HEK293 (cell line): Measurements from ENCODE around the gene MRPS18B.

Experiments
- BCL6B ChIP-seq: fragments of 450-650 bp; formaldehyde crosslinking; IDR thresholded peaks from 2 replicates; pipeline ENCODE4 v1.5.1; 2017; ENCODE audit warnings: missing biosample characterization, missing genetic modification characterization
- ELK4 ChIP-seq: IDR thresholded peaks from 2 replicates; pipeline ENCODE4 v1.6.1; 2011; ENCODE audit warnings: mild to moderate bottlenecking, low read depth, low read length, borderline replicate concordance
- GFI1B ChIP-seq: fragments of 450-650 bp; formaldehyde crosslinking; IDR thresholded peaks from 2 replicates; pipeline ENCODE4 v1.5.1; 2016; ENCODE audit warnings: missing biosample characterization, missing genetic modification characterization
- GLIS2 ChIP-seq: fragments of 450-650 bp; formaldehyde crosslinking; IDR thresholded peaks from 2 replicates; pipeline ENCODE4 v1.5.1; 2016; ENCODE audit warnings: missing biosample characterization, missing genetic modification characterization
- MYNN ChIP-seq: fragments of 450-650 bp; formaldehyde crosslinking; IDR thresholded peaks from 2 replicates; pipeline ENCODE4 v1.5.1; 2016; ENCODE audit warnings: missing biosample characterization, missing genetic modification characterization, borderline replicate concordance
- YY2 ChIP-seq: fragments of 450-650 bp; formaldehyde crosslinking; IDR thresholded peaks from 2 replicates; pipeline ENCODE4 v1.5.1; 2016; ENCODE audit warnings: missing biosample characterization, missing genetic modification characterization
- ZBTB17 ChIP-seq: fragments of 450-650 bp; formaldehyde crosslinking; IDR thresholded peaks from 2 replicates; pipeline ENCODE4 v1.5.1; 2016; ENCODE audit warnings: missing biosample characterization, missing genetic modification characterization
- ZNF114 ChIP-seq: fragments of 450-650 bp; formaldehyde crosslinking; IDR thresholded peaks from 2 replicates; pipeline ENCODE4 v1.5.0; 2017; ENCODE audit warnings: missing biosample characterization, missing genetic modification characterization
- ZNF202 ChIP-seq: fragments of 450-650 bp; formaldehyde crosslinking; IDR thresholded peaks from 2 replicates; pipeline ENCODE4 v1.5.1; 2016; ENCODE audit warnings: missing biosample characterization, missing genetic modification characterization, borderline replicate concordance
- ZNF311 ChIP-seq: fragments of 450-650 bp; formaldehyde crosslinking; IDR thresholded peaks from 2 replicates; pipeline ENCODE4 v1.5.1; 2017; ENCODE audit warnings: missing biosample characterization, missing genetic modification characterization, borderline replicate concordance
- ZNF335 ChIP-seq: fragments of 450-650 bp; formaldehyde crosslinking; conservative IDR thresholded peaks from 2 replicates; pipeline ENCODE4 v1.5.1; 2016; ENCODE audit warnings: missing biosample characterization, missing genetic modification characterization
- ZNF394 ChIP-seq: fragments of 450-650 bp; formaldehyde crosslinking; IDR thresholded peaks from 2 replicates; pipeline ENCODE4 v1.5.1; 2016; ENCODE audit warnings: missing biosample characterization, missing genetic modification characterization, mild to moderate bottlenecking, moderate library complexity, borderline replicate concordance
- ZNF416 ChIP-seq: fragments of 450-650 bp; formaldehyde crosslinking; IDR thresholded peaks from 2 replicates; pipeline ENCODE4 v1.5.1; 2016; ENCODE audit warnings: missing biosample characterization, missing genetic modification characterization
- ZNF433 ChIP-seq: fragments of 450-650 bp; formaldehyde crosslinking; IDR thresholded peaks from 2 replicates; pipeline ENCODE4 v1.5.1; 2016; ENCODE audit warnings: missing biosample characterization, missing genetic modification characterization, low read depth
- ZNF473 ChIP-seq: fragments of 450-650 bp; formaldehyde crosslinking; IDR thresholded peaks from 2 replicates; pipeline ENCODE4 v1.5.1; 2017; ENCODE audit warnings: missing biosample characterization, missing genetic modification characterization
- ZNF501 ChIP-seq: fragments of 450-650 bp; formaldehyde crosslinking; IDR thresholded peaks from 2 replicates; pipeline ENCODE4 v1.5.1; 2016; ENCODE audit warnings: missing biosample characterization, missing genetic modification characterization
- ZNF549 ChIP-seq: fragments of 450-650 bp; IDR thresholded peaks from 2 replicates; pipeline ENCODE4 v1.5.1; 2018; ENCODE audit warnings: missing biosample characterization, missing genetic modification characterization, mild to moderate bottlenecking, inconsistent platforms, moderate library complexity
- ZNF560 ChIP-seq: fragments of 450-650 bp; formaldehyde crosslinking; IDR thresholded peaks from 2 replicates; pipeline ENCODE4 v1.5.1; 2017; ENCODE audit warnings: missing biosample characterization, missing genetic modification characterization, borderline replicate concordance
- ZNF571 ChIP-seq: fragments of 450-650 bp; formaldehyde crosslinking; IDR thresholded peaks from 2 replicates; pipeline ENCODE4 v1.5.0; 2017; ENCODE audit warnings: missing biosample characterization, missing genetic modification characterization
- ZNF624 ChIP-seq: fragments of 450-650 bp; formaldehyde crosslinking; IDR thresholded peaks from 2 replicates; pipeline ENCODE4 v1.5.1; 2017; ENCODE audit warnings: missing biosample characterization, missing genetic modification characterization
- ZNF629 ChIP-seq: fragments of 450-650 bp; formaldehyde crosslinking; IDR thresholded peaks from 2 replicates; pipeline ENCODE4 v1.5.1; 2017; ENCODE audit warnings: missing biosample characterization, missing genetic modification characterization
- ZNF654 ChIP-seq: fragments of 450-650 bp; formaldehyde crosslinking; IDR thresholded peaks from 2 replicates; pipeline ENCODE4 v1.5.1; 2016; ENCODE audit warnings: low read depth, missing biosample characterization, missing genetic modification characterization
- ZNF701 ChIP-seq: fragments of 450-650 bp; formaldehyde crosslinking; IDR thresholded peaks from 2 replicates; pipeline ENCODE4 v1.5.1; 2016; ENCODE audit warnings: missing biosample characterization, missing genetic modification characterization
- ZNF830 ChIP-seq: fragments of 450-650 bp; IDR thresholded peaks from 2 replicates; pipeline ENCODE4 v1.5.0; 2018; ENCODE audit warnings: missing biosample characterization, missing genetic modification characterization, low read depth, mild to moderate bottlenecking, moderate library complexity
- ZSCAN4 ChIP-seq: fragments of 450-650 bp; formaldehyde crosslinking; IDR thresholded peaks from 2 replicates; pipeline ENCODE4 v1.5.1; 2017; ENCODE audit warnings: missing biosample characterization, missing genetic modification characterization
- TF ChIP-seq, protein P1 (sequence below): fragments of 450-650 bp; formaldehyde crosslinking; IDR thresholded peaks from 2 replicates; pipeline ENCODE4 v1.5.1; 2017; ENCODE audit warnings: missing biosample characterization, missing genetic modification characterization
- TF ChIP-seq, protein P2 (sequence below): fragments of 450-650 bp; formaldehyde crosslinking; IDR thresholded peaks from 2 replicates; pipeline ENCODE4 v1.5.1; 2016; ENCODE audit warnings: missing biosample characterization, missing genetic modification characterization, borderline replicate concordance
- TF ChIP-seq, protein P3 (sequence below): sonication (generic); formaldehyde crosslinking; IDR thresholded peaks from 2 replicates; pipeline ENCODE4 v1.8.1; 2022; ENCODE audit warnings: mild to moderate bottlenecking, moderate library complexity, missing genetic modification reagents

Gene MRPS18B

DNA sequence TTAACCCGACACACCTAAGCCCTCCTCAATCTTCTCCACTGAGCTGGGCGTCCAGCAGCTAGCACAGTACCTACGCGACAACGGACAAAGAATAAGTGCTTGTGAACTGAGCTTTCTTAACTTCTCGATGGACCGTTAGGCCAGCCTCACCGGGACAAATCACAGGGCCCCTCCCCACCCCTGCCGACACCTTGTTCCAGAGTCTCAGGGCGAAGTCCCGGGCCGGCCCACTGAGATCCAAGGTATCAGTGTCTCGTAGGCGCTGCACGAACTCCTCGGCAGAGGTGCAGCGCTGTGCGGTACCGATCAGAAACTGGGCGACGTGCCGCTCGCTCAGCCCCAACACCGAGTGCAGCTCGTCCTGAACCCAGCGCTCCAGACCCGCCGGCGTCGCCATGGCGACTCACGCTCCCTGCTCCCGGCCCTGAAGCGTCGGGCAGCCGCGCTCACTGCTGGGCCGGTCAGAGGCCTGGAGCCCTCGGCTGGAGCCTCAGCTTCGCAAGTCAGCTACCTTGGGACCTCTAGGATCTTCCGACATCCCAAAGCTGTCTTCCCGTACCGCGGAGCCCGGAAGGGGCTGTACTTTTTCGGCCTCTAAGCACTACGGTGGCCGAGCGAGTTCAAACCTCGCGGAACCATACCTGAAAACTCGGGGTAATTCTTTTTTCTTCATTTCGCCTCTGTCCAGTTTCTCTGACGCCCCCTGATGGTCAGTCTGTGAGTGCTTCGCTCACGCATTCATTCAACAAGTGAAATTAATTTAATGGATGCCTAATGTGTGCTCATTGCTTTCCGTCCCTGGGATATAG lies 55.0 kb downstream of the MRPS18B start, which contains the start of gene DHX16 (continued):
- TF ChIP-seq MYNN (tag by site-specific recombination) (peak; percentile 25; the same call in 1 of the 2 replicates), GLIS2 (no peak), ZNF549 (tag by site-specific recombination) (no peak), ZNF654 (peak; percentile 74), ZNF624 (no peak), YY2 (tag by site-specific recombination) (0 out of 2 replicates have a peak, but pooled peaks have one; percentile 57), ZNF501 (peak; percentile 88), ZNF701 (no peak), ELK4 (no peak), ZNF629 (tag by site-specific recombination) (peak; percentile 78), ZNF335 (peak; percentile 80), GFI1B (tag by site-specific recombination) (no peak), ZNF114 (tag by site-specific recombination) (no peak), ZNF473 (no peak), ZNF311 (tag by site-specific recombination) (no peak), ZNF416 (no peak), BCL6B (tag by site-specific recombination) (no peak), ZBTB17 (tag by site-specific recombination) (peak; percentile 96), ZNF202 (tag by site-specific recombination) (no peak), ZNF571 (tag by site-specific recombination) (no peak), ZNF830 (no peak), ZSCAN4 (tag by site-specific recombination) (no peak), ZNF394 (peak; percentile 73), ZNF433 (tag by site-specific recombination) (no peak), ZNF560 (tag by site-specific recombination) (no peak)
- TF ChIP-seq, protein P1, sequence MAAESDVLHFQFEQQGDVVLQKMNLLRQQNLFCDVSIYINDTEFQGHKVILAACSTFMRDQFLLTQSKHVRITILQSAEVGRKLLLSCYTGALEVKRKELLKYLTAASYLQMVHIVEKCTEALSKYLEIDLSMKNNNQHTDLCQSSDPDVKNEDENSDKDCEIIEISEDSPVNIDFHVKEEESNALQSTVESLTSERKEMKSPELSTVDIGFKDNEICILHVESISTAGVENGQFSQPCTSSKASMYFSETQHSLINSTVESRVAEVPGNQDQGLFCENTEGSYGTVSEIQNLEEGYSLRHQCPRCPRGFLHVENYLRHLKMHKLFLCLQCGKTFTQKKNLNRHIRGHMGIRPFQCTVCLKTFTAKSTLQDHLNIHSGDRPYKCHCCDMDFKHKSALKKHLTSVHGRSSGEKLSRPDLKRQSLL: peak; percentile 57; the same call in 1 of the 2 replicates
- TF ChIP-seq, protein P2, sequence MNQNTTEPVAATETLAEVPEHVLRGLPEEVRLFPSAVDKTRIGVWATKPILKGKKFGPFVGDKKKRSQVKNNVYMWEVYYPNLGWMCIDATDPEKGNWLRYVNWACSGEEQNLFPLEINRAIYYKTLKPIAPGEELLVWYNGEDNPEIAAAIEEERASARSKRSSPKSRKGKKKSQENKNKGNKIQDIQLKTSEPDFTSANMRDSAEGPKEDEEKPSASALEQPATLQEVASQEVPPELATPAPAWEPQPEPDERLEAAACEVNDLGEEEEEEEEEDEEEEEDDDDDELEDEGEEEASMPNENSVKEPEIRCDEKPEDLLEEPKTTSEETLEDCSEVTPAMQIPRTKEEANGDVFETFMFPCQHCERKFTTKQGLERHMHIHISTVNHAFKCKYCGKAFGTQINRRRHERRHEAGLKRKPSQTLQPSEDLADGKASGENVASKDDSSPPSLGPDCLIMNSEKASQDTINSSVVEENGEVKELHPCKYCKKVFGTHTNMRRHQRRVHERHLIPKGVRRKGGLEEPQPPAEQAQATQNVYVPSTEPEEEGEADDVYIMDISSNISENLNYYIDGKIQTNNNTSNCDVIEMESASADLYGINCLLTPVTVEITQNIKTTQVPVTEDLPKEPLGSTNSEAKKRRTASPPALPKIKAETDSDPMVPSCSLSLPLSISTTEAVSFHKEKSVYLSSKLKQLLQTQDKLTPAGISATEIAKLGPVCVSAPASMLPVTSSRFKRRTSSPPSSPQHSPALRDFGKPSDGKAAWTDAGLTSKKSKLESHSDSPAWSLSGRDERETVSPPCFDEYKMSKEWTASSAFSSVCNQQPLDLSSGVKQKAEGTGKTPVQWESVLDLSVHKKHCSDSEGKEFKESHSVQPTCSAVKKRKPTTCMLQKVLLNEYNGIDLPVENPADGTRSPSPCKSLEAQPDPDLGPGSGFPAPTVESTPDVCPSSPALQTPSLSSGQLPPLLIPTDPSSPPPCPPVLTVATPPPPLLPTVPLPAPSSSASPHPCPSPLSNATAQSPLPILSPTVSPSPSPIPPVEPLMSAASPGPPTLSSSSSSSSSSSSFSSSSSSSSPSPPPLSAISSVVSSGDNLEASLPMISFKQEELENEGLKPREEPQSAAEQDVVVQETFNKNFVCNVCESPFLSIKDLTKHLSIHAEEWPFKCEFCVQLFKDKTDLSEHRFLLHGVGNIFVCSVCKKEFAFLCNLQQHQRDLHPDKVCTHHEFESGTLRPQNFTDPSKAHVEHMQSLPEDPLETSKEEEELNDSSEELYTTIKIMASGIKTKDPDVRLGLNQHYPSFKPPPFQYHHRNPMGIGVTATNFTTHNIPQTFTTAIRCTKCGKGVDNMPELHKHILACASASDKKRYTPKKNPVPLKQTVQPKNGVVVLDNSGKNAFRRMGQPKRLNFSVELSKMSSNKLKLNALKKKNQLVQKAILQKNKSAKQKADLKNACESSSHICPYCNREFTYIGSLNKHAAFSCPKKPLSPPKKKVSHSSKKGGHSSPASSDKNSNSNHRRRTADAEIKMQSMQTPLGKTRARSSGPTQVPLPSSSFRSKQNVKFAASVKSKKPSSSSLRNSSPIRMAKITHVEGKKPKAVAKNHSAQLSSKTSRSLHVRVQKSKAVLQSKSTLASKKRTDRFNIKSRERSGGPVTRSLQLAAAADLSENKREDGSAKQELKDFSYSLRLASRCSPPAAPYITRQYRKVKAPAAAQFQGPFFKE (tag by site-specific recombination): no peak
- TF ChIP-seq, protein P3, sequence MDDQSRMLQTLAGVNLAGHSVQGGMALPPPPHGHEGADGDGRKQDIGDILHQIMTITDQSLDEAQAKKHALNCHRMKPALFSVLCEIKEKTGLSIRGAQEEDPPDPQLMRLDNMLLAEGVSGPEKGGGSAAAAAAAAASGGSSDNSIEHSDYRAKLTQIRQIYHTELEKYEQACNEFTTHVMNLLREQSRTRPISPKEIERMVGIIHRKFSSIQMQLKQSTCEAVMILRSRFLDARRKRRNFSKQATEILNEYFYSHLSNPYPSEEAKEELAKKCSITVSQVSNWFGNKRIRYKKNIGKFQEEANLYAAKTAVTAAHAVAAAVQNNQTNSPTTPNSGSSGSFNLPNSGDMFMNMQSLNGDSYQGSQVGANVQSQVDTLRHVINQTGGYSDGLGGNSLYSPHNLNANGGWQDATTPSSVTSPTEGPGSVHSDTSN (CRISPR knock-in tag): peak; percentile 94; the same call in 1 of the 2 replicates
